Activated T-cell treated with anti-CD3 and anti-CD28 coated beads, Interleukin-2, amount 50 U/mL, for 24 hours (primary cell): ENCODE results near the gene SH3RF3.
A peak's percentile ranks its signal among the peaks of the same experiment; 100 is the strongest.

Experiments used
- DNase-seq: peaks from one replicate; pipeline ENCODE4 v3.0.0-alpha.2; 2020
- H3K27ac Mint-ChIP-seq: 2 replicates; pipeline ENCODE4 v1.8.0; 2020; ENCODE audit warnings: mild to moderate bottlenecking, mixed read lengths
- H3K27me3 Mint-ChIP-seq: 2 replicates; pipeline ENCODE4 v1.8.0; 2020; ENCODE audit warnings: mixed read lengths
- H3K36me3 Mint-ChIP-seq: 2 replicates; pipeline ENCODE4 v1.8.0; 2020; ENCODE audit warnings: low read depth, mixed read lengths
- H3K4me1 Mint-ChIP-seq: 2 replicates; pipeline ENCODE4 v1.8.0; 2020; ENCODE audit warnings: low read depth, mixed read lengths
- H3K4me3 Mint-ChIP-seq: 2 replicates; pipeline ENCODE4 v1.8.0; 2020; ENCODE audit warnings: mild to moderate bottlenecking, moderate library complexity, mixed read lengths
- H3K9me3 Mint-ChIP-seq: 2 replicates; pipeline ENCODE4 v1.8.0; 2020; ENCODE audit warnings: mixed read lengths

Gene SH3RF3

DNA sequence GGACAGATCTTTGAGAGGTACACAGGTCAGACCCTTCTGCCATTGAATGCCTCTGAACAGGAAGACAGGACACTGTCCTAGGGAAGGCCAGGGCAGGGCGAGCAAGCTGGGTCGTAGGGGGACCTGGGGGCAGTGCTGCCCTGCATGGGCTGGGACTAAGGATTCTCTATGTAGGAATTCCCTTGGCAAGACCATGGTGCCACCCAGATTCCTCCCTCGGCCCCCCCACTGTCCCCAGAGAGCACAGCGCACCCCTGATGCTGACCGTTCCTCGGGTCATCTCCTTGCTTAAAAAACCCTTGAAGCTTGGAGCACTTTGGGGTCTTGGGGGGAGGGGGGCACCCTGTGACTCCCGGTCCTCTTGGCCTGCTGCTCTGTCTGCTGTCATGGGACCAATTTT is 289.7 kb downstream of the SH3RF3 start:
- no peak for DNase-seq
- no peaks in the 10 kb centered on the region for H3K9me3 Mint-ChIP-seq
- no peaks in the 10 kb centered on the region for H3K4me1 Mint-ChIP-seq
- H3K27me3 Mint-ChIP-seq, result no peaks in the 10 kb centered on the region
- H3K4me3 Mint-ChIP-seq, result no peak overlapping the region
- peak overlapping the region; percentile 50 for H3K27ac Mint-ChIP-seq
- H3K36me3 Mint-ChIP-seq, result no peaks in the 10 kb centered on the region

DNA sequence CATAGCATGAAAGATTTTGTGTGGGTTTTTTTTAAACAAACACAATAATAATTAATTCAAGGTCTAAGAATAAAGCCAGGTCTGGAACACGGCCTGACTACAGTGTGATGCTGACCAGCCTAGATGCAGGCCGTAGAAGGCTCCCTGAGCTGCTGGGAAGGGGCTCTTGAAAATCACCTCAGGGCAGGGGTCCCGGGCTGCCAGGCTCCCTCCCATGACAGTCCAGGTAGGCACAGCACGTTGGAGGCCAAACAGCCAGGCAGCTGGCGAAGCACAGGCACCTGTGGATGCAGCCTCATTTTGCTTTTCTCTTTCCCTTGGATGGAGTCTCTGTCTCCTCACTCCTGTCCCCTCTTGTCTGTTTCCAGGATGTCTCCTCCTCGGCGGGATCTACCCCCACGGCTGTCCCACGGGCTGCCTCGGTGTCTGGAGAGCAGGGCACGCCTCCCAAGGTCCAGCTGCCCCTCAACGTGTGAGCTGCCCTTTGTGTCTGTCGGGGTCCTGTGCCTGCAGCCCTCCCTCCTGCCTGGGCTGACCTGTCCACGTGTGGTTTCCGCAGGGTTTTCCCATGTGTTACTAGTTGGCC is 290.3 kb downstream of the SH3RF3 start:
- Mint-ChIP-seq H3K9me3 (no peaks in the 10 kb centered on the region), H3K36me3 (no peaks in the 10 kb centered on the region), H3K27ac (no peak overlapping the region), H3K4me1 (no peaks in the 10 kb centered on the region), H3K27me3 (no peaks in the 10 kb centered on the region), H3K4me3 (no peak overlapping the region)
- no peak for DNase-seq

DNA sequence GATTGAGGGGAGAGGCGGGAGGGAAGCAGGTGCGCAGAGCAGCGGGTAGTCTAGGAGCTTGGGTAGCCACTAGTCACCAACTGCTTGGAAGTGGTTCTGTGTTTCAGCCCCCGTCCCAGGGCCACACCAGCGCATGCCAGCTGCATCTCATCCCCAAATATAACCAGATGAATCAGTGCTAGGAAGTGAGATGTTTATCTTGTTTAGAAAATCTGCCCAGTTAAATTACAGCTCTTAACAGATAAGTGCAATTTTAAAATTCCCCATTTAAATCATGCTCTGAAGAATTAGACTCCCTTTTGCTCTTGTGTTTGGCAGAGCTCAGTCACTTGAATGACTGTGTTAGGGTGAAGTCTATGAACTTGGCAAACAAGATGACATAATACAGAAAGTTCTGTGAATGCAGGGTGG is 291.0 kb downstream of the SH3RF3 start:
- H3K4me3 Mint-ChIP-seq, result no peak overlapping the region
- H3K27me3 Mint-ChIP-seq, result no peaks in the 10 kb centered on the region
- H3K9me3 Mint-ChIP-seq, result no peaks in the 10 kb centered on the region
- no peaks in the 10 kb centered on the region for H3K4me1 Mint-ChIP-seq
- no peak overlapping the region for H3K27ac Mint-ChIP-seq
- DNase-seq, result no peak
- no peaks in the 10 kb centered on the region for H3K36me3 Mint-ChIP-seq

- no peak overlapping the region for H3K27ac Mint-ChIP-seq
- no peaks in the 10 kb centered on the region for H3K4me1 Mint-ChIP-seq
- no peak overlapping the region for H3K4me3 Mint-ChIP-seq
- no peak for DNase-seq
- H3K36me3 Mint-ChIP-seq, result no peaks in the 10 kb centered on the region
- no peaks in the 10 kb centered on the region for H3K27me3 Mint-ChIP-seq
- no peaks in the 10 kb centered on the region for H3K9me3 Mint-ChIP-seq
These were observed 292.1 kb downstream of the SH3RF3 start for GRCh38 chr2:109421101-109421500.

DNA sequence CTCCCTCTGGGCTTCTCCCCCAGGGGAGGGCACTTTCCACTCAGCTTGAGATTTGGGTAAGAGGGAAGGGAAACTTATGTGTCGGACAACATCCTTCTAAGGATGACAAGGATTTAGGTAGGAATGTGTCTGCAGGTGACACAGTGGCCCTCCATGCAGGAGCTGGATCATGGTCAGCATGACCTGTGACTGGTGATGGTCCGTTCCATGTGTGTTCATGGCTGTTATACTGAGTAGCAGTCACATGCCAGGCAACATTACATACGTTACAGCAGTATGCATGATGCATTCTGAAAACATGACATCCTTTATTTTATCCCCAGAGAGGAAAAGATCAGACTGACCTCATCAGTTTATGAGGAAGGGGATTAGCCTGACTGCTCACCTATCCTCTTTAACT is 292.6 kb downstream of the SH3RF3 start:
- H3K4me1 Mint-ChIP-seq, result no peaks in the 10 kb centered on the region
- H3K9me3 Mint-ChIP-seq, result no peaks in the 10 kb centered on the region
- DNase-seq, result no peak
- no peak overlapping the region for H3K4me3 Mint-ChIP-seq
- H3K27me3 Mint-ChIP-seq, result no peaks in the 10 kb centered on the region
- no peak overlapping the region for H3K27ac Mint-ChIP-seq
- H3K36me3 Mint-ChIP-seq, result no peaks in the 10 kb centered on the region

- DNase-seq, result no peak
- Mint-ChIP-seq H3K27me3 (no peaks in the 10 kb centered on the region), H3K4me1 (no peaks in the 10 kb centered on the region), H3K27ac (no peak overlapping the region), H3K4me3 (no peak overlapping the region), H3K36me3 (no peaks in the 10 kb centered on the region), H3K9me3 (no peaks in the 10 kb centered on the region)
These were observed 293.2 kb downstream of the SH3RF3 start for GRCh38 chr2:109422071-109422757.

GRCh38 chr2:109422758-109423500 is 293.9 kb downstream of the SH3RF3 start:
- no peaks in the 10 kb centered on the region for H3K27me3 Mint-ChIP-seq
- H3K4me3 Mint-ChIP-seq, result no peak overlapping the region
- no peaks in the 10 kb centered on the region for H3K9me3 Mint-ChIP-seq
- H3K36me3 Mint-ChIP-seq, result no peaks in the 10 kb centered on the region
- H3K4me1 Mint-ChIP-seq, result no peaks in the 10 kb centered on the region
- no peak overlapping the region for H3K27ac Mint-ChIP-seq
- DNase-seq, result no peak

- H3K4me1 Mint-ChIP-seq, result no peaks in the 10 kb centered on the region
- no peak overlapping the region for H3K27ac Mint-ChIP-seq
- no peak for DNase-seq
These were observed 294.8 kb downstream of the SH3RF3 start for GRCh38 chr2:109423556-109424359.

DNA sequence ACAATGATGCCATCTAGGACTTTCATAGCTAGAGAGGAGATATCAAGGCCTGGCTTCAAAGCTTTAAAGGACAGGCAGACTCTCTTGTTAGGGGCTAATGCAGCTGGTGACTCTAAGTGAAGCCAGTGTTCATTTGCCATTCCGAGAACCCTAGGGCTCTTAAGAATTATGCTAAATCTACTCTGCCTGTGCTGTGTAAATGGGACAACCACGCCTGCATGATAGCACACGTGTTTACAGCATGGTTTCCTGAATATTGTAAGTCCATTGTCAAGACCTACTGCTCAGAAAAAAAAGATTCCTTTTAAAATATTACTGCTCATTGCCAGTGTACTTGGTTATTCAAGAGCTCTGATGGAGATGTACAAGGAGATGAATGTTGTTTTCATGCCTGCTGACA is 296.4 kb downstream of the SH3RF3 start:
- Mint-ChIP-seq H3K27me3 (no peaks in the 10 kb centered on the region), H3K4me3 (no peak overlapping the region), H3K4me1 (no peaks in the 10 kb centered on the region), H3K36me3 (no peaks in the 10 kb centered on the region), H3K27ac (no peak overlapping the region), H3K9me3 (no peaks in the 10 kb centered on the region)
- no peak for DNase-seq

More at GRCh38 chr2:109423556-109424359, 294.8 kb downstream of the SH3RF3 start:
- H3K27me3 Mint-ChIP-seq, result no peaks in the 10 kb centered on the region
- H3K9me3 Mint-ChIP-seq, result no peaks in the 10 kb centered on the region
- H3K36me3 Mint-ChIP-seq, result no peaks in the 10 kb centered on the region
- no peak overlapping the region for H3K4me3 Mint-ChIP-seq

GRCh38 chr2:109427661-109428091 is 298.7 kb downstream of the SH3RF3 start:
- Mint-ChIP-seq H3K27me3 (no peaks in the 10 kb centered on the region), H3K36me3 (no peaks in the 10 kb centered on the region), H3K4me3 (no peak overlapping the region), H3K27ac (no peak overlapping the region), H3K9me3 (no peaks in the 10 kb centered on the region), H3K4me1 (no peaks in the 10 kb centered on the region)
- DNase-seq, result no peak

GRCh38 chr2:109428281-109428680 is 299.3 kb downstream of the SH3RF3 start:
- H3K27me3 Mint-ChIP-seq, result no peaks in the 10 kb centered on the region
- no peak overlapping the region for H3K27ac Mint-ChIP-seq
- H3K9me3 Mint-ChIP-seq, result no peaks in the 10 kb centered on the region
- no peaks in the 10 kb centered on the region for H3K36me3 Mint-ChIP-seq
- no peak for DNase-seq
- H3K4me3 Mint-ChIP-seq, result no peak overlapping the region
- no peaks in the 10 kb centered on the region for H3K4me1 Mint-ChIP-seq

DNA sequence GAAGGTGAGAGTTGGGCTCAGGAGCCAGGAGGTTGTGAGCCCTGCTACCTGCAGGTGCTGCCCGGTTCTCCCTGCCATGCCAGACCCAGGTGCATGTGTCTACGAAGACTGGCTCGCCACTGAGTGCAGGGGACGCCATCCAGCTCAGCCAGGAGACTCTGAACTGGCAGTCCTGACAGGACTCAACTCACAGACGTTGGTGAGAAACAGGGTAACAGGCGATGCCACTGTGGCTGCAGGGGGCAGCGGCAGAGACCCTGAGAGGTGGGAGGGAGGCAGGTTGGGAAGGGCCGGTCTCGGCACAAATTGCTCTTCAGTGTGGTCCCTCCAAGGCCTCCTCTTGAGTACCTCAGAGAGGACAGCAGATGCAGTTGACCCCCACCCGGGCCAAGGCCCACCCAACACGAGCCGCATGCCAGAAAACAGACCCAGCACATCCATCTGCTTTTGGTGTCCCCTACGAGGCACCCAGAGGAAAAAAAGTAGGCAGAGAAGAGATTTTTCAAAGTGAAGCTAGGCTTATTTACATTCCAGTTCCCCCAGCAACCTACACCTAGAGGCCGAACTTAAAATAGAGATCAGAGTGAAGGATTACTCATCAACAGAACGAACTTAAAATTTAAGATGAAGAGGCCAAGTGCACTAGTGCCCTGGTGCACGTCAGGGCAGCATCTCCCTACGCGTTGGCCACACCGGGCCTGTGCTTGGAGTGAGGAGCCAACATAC is 300.0 kb downstream of the SH3RF3 start:
- Mint-ChIP-seq H3K9me3 (no peaks in the 10 kb centered on the region), H3K27ac (no peak overlapping the region), H3K36me3 (no peaks in the 10 kb centered on the region), H3K4me3 (no peak overlapping the region), H3K27me3 (no peaks in the 10 kb centered on the region), H3K4me1 (no peaks in the 10 kb centered on the region)
- DNase-seq, result no peak

- Mint-ChIP-seq H3K4me1 (no peaks in the 10 kb centered on the region), H3K27ac (no peak overlapping the region), H3K9me3 (no peaks in the 10 kb centered on the region), H3K4me3 (no peak overlapping the region), H3K27me3 (no peaks in the 10 kb centered on the region), H3K36me3 (no peaks in the 10 kb centered on the region)
- DNase-seq, result no peak
These were observed 300.7 kb downstream of the SH3RF3 start for GRCh38 chr2:109429567-109430328.

DNA sequence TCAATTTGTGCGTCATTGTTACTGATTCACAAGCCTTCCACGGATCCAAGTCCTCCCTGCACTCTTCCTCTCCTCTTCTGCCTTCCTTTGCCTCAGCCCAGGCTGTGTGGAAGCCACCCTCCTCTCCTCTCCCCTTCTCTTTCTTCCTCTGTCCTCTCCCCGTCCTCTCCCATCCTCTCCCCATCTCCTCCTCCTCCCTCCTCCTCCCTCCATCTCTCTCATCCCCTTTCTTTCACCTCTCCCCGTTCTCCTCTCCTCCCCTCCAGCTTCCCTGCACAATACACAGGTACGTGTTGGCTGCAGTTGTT is 301.3 kb downstream of the SH3RF3 start:
- no peak for DNase-seq
- no peaks in the 10 kb centered on the region for H3K27me3 Mint-ChIP-seq
- no peaks in the 10 kb centered on the region for H3K36me3 Mint-ChIP-seq
- no peaks in the 10 kb centered on the region for H3K4me1 Mint-ChIP-seq
- no peaks in the 10 kb centered on the region for H3K9me3 Mint-ChIP-seq
- H3K4me3 Mint-ChIP-seq, result no peak overlapping the region
- H3K27ac Mint-ChIP-seq, result no peak overlapping the region
